Lower leg skin (tissue), 4 donors: Measurements from ENCODE around the gene CHST6. TPM values are rescaled to one million over a fixed set of nuclear protein-coding genes. Genes with fewer than 3 reads are reported as not detected.
"Not testable (repeated sequence)": the region's sequence is repeated elsewhere in the genome, so short reads cannot be mapped to it uniquely, and the experiment has no call there.

Experiments
- DNase-seq, 2 donors: peaks; one replicate each; pipeline ENCODE4 v3.0.0-alpha.2; 2019; ENCODE audit warnings: low spot score in 2 of 2
- H3K4me3 ChIP-seq: fragments of 200-600 bp; sonication (generic); 2 replicates; pipeline ENCODE4 v1.5.1; 2017; ENCODE audit warnings: mild to moderate bottlenecking, low read depth; ENCODE audit not compliant: poor library complexity, severe bottlenecking
- CTCF ChIP-seq, 3 donors: fragments of 450-650 bp; IDR thresholded peaks; one replicate each; pipeline ENCODE4 v1.5.1; 2016; ENCODE audit warnings: antibody characterized with exemption in 3 of 3, mild to moderate bottlenecking in 3 of 3, moderate library complexity in 2 of 3
- POLR2A ChIP-seq, 2 donors: fragments of 450-650 bp; IDR thresholded peaks; one replicate each; pipeline ENCODE4 v1.6.1; 2016 to 2017; ENCODE audit warnings: antibody characterized with exemption in 2 of 2, mild to moderate bottlenecking in 1 of 2, moderate library complexity in 1 of 2
- WGBS, 2 donors: methylation state at CpG; one replicate each; pipeline ENCODE4 v1.1.5; 2018; 5-methylcytosine and 5-hydroxymethylcytosine counted together
- intact Hi-C: fragments of 100-400 bp; cut with DNase I; formaldehyde crosslinking; loops from one replicate; pipeline ENCODE4 v1.15.0; 2023; ENCODE audit warnings: low total_unique reads
- total RNA-seq, 4 donors: library from RNA; depleted of rRNA; stranded (reverse); fragments of >200 nt; gene quantifications; one replicate each; pipeline ENCODE4 v1.1.0, GENCODE V29; 2016

CHST6 gene
- total RNA-seq, 4 donors from 2014 or later = 0.11 to 0.56 (median 0.16) TPM; not detected in 1

- TF ChIP-seq CTCF (IDR thresholded peaks at IDR 0.05) (no peak), POLR2A (IDR thresholded peaks at IDR 0.05) (no peak)
- 94 to 95% methylated on average over 2 of the region's 2 CpGs for WGBS, 2 donors
- no peak for DNase-seq
- no peak overlapping the region for H3K4me3 ChIP-seq
- intact Hi-C loops = no loop called here
Measured at GRCh38 chr16:75458439-75458838, 36.8 kb downstream of the CHST6 start.

DNA sequence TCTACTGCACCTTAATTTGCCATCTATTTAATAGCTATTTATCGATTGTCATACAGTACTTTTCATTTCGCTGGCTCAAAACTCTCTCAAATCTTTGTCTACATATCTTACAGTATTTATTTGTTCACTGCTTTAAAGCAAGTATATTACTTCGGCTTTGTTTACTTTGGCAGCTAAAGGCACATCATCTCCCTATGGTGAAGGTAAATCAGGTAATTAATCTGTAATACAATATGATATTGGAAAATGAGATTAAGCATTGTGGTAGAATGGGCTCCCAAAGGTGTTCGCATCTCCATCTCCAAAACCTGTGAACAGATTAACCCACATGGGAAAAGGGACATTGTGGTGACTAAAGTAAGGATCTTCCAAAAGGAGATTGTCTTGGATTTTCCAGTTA lies 37.2 kb downstream of the CHST6 start:
- TF ChIP-seq CTCF (IDR thresholded peaks at IDR 0.05) (no peak), POLR2A (IDR thresholded peaks at IDR 0.05) (no peak)
- no peak overlapping the region for H3K4me3 ChIP-seq
- no peak for DNase-seq
- intact Hi-C loops = no loop called here
- WGBS, 2 donors = 91 to 94% methylated on average over 4 of the region's 4 CpGs

- WGBS, 2 donors = 97 to 98% methylated on average over 5 of the region's 5 CpGs
- intact Hi-C loops = no loop called here
- TF ChIP-seq POLR2A (IDR thresholded peaks at IDR 0.05) (no peak), CTCF (IDR thresholded peaks at IDR 0.05) (no peak)
- no peak overlapping the region for H3K4me3 ChIP-seq
- DNase-seq = peak in 1 of 2 donors; percentile 60
Measured at GRCh38 chr16:75457485-75458021, 37.7 kb downstream of the CHST6 start.

- intact Hi-C loops = no loop called here
- TF ChIP-seq POLR2A (IDR thresholded peaks at IDR 0.05) (no peak), CTCF (IDR thresholded peaks at IDR 0.05) (no peak)
- WGBS, 2 donors = 90 to 91% methylated on average over 1 of the region's 1 CpG
- H3K4me3 ChIP-seq = no peak overlapping the region
- peak in 1 of 2 donors; percentile 34 for DNase-seq
Measured at GRCh38 chr16:75456971-75457370, 38.3 kb downstream of the CHST6 start.

DNA sequence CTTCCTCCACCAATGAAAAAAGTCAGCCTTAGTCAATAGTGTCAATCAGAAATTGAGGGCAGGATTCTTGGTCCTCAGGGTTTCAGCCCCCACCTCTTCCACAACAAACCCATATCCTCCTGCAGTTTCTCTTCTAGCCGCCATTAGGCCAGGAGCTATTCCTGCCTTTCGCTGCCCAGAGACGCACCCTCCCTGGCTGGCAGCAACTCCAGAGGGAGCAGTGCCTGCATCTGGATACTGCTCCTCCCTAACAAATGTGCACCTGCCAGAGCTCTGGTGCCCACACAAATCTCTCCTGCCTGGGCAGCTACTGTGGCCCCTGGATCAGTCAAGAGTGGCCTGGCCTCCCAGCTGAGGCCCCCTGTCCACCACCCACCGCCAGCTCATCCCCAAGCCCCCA lies 38.8 kb downstream of the CHST6 start:
- intact Hi-C loops = not testable (repeated sequence)
- 78 to 82% methylated on average over 4 of the region's 4 CpGs for WGBS, 2 donors

DNA sequence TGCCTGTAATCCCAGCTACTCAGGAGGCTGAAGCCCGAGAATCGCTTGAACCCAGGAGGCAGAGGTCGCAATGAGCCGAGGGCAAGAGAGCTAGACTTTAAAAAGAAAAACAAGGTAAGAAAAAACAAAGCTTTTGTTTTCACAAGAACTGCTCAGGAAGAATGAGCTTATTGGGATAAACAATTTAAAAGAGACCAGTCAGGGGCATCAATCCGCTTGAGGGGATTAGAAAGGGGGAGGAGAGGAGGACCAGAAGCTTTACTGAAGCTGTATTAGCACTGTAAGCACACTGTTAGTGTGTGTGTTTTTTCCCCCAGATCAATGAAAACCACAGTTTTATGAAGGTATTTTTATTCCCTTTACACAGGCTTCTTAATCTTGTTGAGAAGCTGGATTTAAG lies 39.6 kb downstream of the CHST6 start:
- peak in 1 of 2 donors; percentile 39 for DNase-seq
- intact Hi-C loops = no loop called here
- WGBS, 2 donors = 70 to 78% methylated on average over 5 of the region's 5 CpGs
- TF ChIP-seq POLR2A (IDR thresholded peaks at IDR 0.05) = no peak
- no peak for TF ChIP-seq CTCF (IDR thresholded peaks at IDR 0.05)
- no peak overlapping the region for H3K4me3 ChIP-seq

More for the DNA sequence above, 38.8 kb downstream of the CHST6 start:
- DNase-seq = peak in 1 of 2 donors; percentile 48
- H3K4me3 ChIP-seq = not testable (repeated sequence)
